Right atrium auricular region (tissue), 2 donors: ENCODE measurements around the gene OR51B6. TPM values are rescaled to one million over a fixed set of nuclear protein-coding genes. Genes with fewer than 3 reads are reported as not detected.
"Not testable (repeated sequence)": the region's sequence is repeated elsewhere in the genome, so short reads cannot be mapped to it uniquely, and the experiment has no call there.

Source experiments
- DNase-seq: peaks from one replicate; pipeline ENCODE4 v3.0.0-alpha.2; 2019; ENCODE audit warnings: low spot score
- H3K27ac ChIP-seq, 2 donors: fragments of 200-600 bp; sonication (generic); 1 replicate in 1 of 2; 2 replicates in 1 of 2; pipeline ENCODE4 v1.5.1; 2016 to 2019
- H3K27me3 ChIP-seq, 2 donors: fragments of 200-600 bp; sonication (generic); one replicate each; pipeline versions ENCODE4 v1.5.1 to v1.6.0; 2017 to 2019
- H3K36me3 ChIP-seq: fragments of 200-600 bp; sonication (generic); one replicate; pipeline ENCODE4 v1.5.1; 2016
- H3K4me1 ChIP-seq, 2 donors: fragments of 200-600 bp; sonication (generic); one replicate each; pipeline versions ENCODE4 v1.5.1 to v1.6.0; 2017 to 2019
- H3K4me3 ChIP-seq, 2 donors: fragments of 200-600 bp; sonication (generic); 1 replicate in 1 of 2; 2 replicates in 1 of 2; pipeline ENCODE4 v1.5.1; 2017 to 2019; ENCODE audit warnings: mild to moderate bottlenecking in 1 of 2, moderate library complexity in 1 of 2
- H3K9me3 ChIP-seq, 2 donors: fragments of 200-600 bp; sonication (generic); one replicate each; pipeline ENCODE4 v1.5.1; 2019
- CTCF ChIP-seq, 2 donors: fragments of 200-600 bp; sonication (generic); IDR thresholded peaks; one replicate each; pipeline ENCODE4 v1.5.1; 2019; ENCODE audit warnings: antibody characterized with exemption in 2 of 2
- total RNA-seq, 2 donors: library from RNA; depleted of rRNA; stranded (reverse); fragments of >200 nt; gene quantifications; one replicate each; pipeline ENCODE4 v1.1.0, GENCODE V29; 2016

Gene OR51B6
- not detected for total RNA-seq

- Histone ChIP-seq H3K27me3 (no peaks in the 10 kb centered on the region), H3K4me1 (no peaks in the 10 kb centered on the region), H3K36me3 (no peaks in the 10 kb centered on the region), H3K4me3 (no peak within 1 kb of the TSS), H3K9me3 (no peaks in the 10 kb centered on the region), H3K27ac (no peak within 1 kb of the TSS)
- DNase-seq, result no peak
- no peak for TF ChIP-seq CTCF (IDR thresholded peaks at IDR 0.05)
Measured at GRCh38 chr11:5351208-5351607, at the start of gene OR51B6. OR51B6 (plus strand) TSS chr11:5351508; CDS start chr11:5351508, 0 bp downstream.

- Histone ChIP-seq H3K9me3 (no peaks in the 10 kb centered on the region), H3K27ac (no peak within 1 kb of the TSS), H3K27me3 (no peaks in the 10 kb centered on the region), H3K4me1 (no peaks in the 10 kb centered on the region), H3K36me3 (no peaks in the 10 kb centered on the region), H3K4me3 (no peak within 1 kb of the TSS)
- no peak for TF ChIP-seq CTCF (IDR thresholded peaks at IDR 0.05)
- DNase-seq, result no peak
Measured at GRCh38 chr11:5301846-5302245, 49.5 kb upstream of the OR51B6 start, which contains the start of gene OR51B4. OR51B4 (minus strand) TSS chr11:5301946; CDS start chr11:5301946, 0 bp downstream.

- no peaks in the 10 kb centered on the region for H3K27me3 ChIP-seq
- DNase-seq, result no peak
- no peak overlapping the region for H3K27ac ChIP-seq
- TF ChIP-seq CTCF (IDR thresholded peaks at IDR 0.05), result no peak
- H3K4me1 ChIP-seq, result no peaks in the 10 kb centered on the region
- no peak overlapping the region for H3K4me3 ChIP-seq
- H3K9me3 ChIP-seq, result no peaks in the 10 kb centered on the region
- H3K36me3 ChIP-seq, result no peaks in the 10 kb centered on the region
Measured at GRCh38 chr11:5303626-5304025, 47.7 kb upstream of the OR51B6 start.

GRCh38 chr11:5304046-5304445 is 47.3 kb upstream of the OR51B6 start:
- Histone ChIP-seq H3K36me3 (no peaks in the 10 kb centered on the region), H3K4me1 (no peaks in the 10 kb centered on the region), H3K27ac (no peak overlapping the region), H3K27me3 (no peaks in the 10 kb centered on the region), H3K4me3 (no peak overlapping the region), H3K9me3 (no peaks in the 10 kb centered on the region)
- DNase-seq, result no peak
- no peak for TF ChIP-seq CTCF (IDR thresholded peaks at IDR 0.05)

- Histone ChIP-seq H3K4me3 (no peak overlapping the region), H3K9me3 (no peaks in the 10 kb centered on the region), H3K36me3 (no peaks in the 10 kb centered on the region), H3K4me1 (no peaks in the 10 kb centered on the region), H3K27me3 (no peaks in the 10 kb centered on the region), H3K27ac (no peak overlapping the region)
- TF ChIP-seq CTCF (IDR thresholded peaks at IDR 0.05), result no peak
- DNase-seq, result no peak
Measured at GRCh38 chr11:5307256-5308019, 43.9 kb upstream of the OR51B6 start.

- TF ChIP-seq CTCF (IDR thresholded peaks at IDR 0.05), result no peak
- Histone ChIP-seq H3K9me3 (no peaks in the 10 kb centered on the region), H3K4me3 (no peak overlapping the region), H3K4me1 (no peaks in the 10 kb centered on the region), H3K27me3 (no peaks in the 10 kb centered on the region), H3K36me3 (no peaks in the 10 kb centered on the region), H3K27ac (no peak overlapping the region)
- DNase-seq, result no peak
Measured at GRCh38 chr11:5310423-5310822, 40.9 kb upstream of the OR51B6 start.

- H3K36me3 ChIP-seq, H3K27ac ChIP-seq, H3K4me3 ChIP-seq, DNase-seq, H3K27me3 ChIP-seq, H3K4me1 ChIP-seq, H3K9me3 ChIP-seq: not testable (repeated sequence)
Measured at GRCh38 chr11:5313326-5314023, 37.8 kb upstream of the OR51B6 start.
